Activated CD8-positive, alpha-beta memory T cell treated with anti-CD3 and anti-CD28 coated beads for 24 hours (primary cell): ENCODE measurements around the gene MTRFR.

Experiments
- DNase-seq: peaks from one replicate; pipeline ENCODE4 v3.0.0-alpha.2; 2020

MTRFR gene

DNA sequence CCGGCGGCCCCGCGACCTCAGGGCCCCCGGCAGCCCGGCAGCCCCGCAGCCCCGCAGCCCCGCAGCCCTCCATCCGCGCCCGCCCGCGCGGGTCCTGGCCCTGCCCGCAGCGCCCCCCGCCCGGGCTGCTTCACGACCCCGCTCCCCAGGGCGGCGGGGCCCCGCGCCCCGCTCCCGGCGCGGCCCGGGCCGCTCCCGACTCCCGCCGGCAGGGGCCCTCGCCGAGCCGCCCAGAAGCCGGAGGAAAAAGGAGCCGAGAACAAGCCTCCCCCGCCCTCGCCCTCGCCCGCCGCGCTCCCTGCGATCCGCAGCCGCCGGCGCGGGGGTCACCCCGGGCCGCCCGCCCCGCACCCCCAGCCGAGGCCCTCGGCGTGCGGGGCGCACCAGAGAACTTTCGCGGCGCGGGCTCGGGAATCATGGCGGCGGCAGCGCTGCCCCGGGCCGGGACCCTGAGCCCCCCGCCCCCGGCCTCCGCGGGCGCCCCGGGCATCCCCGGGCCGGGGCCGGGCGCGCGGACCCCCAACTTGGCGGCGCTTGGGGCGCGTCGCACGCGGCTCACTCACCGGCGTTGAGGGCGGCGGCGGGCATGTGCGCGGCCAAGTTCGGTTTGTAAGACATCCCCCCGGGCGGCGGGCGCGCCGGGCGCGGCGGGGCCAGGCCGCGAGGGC, 37.9 kb downstream of the MTRFR start:
- DNase-seq = peak; percentile 87

GRCh38 chr12:123273166-123273565, 39.9 kb downstream of the MTRFR start:
- DNase-seq = no peak

GRCh38 chr12:123278101-123278627, 44.9 kb downstream of the MTRFR start:
- DNase-seq = no peak

- no peak for DNase-seq
Observed at GRCh38 chr12:123280971-123281370, 47.7 kb downstream of the MTRFR start.

DNA sequence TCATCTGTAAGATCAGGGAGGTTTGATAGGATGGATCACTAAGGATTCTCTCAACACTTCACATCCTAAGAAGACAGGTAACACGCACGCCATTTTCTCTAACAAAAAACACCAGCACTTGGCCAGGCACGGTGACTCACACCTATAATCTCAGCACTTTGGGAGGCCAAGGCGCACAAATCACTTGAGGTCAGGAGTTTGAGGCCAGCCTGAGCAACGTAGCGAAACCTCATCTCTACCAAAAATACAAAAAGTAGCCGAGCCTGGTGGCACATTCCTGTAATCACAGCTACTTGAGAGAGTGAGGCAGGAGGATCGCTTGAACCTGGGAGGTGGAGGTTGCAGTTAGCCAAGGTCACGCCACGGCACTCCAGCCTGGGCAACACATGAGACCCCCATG, 48.9 kb downstream of the MTRFR start:
- DNase-seq = no peak

DNA sequence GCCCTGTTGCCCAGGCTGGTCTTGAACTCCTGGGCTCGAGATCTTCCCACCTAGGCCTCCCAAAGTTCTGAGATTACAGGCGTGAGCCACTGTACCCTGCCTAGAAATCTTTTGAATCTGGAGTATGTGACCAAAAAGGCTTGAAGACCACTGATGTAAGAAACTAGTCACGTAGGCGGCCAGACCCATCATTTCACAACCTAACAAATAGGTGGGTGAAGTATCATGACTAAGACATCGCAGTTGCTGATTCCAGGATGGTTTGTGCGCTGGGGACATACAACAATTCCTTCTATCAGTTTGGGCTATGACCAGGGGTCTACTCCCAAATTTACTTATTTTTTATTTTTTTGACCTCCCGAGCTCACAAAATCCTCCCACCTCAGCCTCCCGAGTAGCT, 50.2 kb downstream of the MTRFR start:
- no peak for DNase-seq

DNA sequence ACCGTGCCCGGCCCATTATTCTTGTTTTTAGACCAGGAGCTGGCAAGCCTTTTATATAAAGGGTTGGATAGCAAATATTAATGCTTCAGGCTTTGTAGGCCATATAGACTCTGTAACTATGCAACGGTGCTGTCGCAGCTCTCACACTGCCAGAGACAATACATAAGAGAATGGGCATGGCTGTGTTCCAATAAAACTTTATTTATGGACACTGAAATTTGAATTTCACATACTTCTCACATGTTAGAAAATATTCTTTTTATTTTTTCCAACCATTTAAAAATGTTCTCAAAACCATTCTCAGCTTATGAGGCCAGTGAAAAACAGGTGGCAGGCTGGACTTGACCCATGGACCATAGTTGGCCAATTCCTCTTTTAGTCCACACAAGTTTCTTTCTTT, 51.4 kb downstream of the MTRFR start:
- no peak for DNase-seq

DNA sequence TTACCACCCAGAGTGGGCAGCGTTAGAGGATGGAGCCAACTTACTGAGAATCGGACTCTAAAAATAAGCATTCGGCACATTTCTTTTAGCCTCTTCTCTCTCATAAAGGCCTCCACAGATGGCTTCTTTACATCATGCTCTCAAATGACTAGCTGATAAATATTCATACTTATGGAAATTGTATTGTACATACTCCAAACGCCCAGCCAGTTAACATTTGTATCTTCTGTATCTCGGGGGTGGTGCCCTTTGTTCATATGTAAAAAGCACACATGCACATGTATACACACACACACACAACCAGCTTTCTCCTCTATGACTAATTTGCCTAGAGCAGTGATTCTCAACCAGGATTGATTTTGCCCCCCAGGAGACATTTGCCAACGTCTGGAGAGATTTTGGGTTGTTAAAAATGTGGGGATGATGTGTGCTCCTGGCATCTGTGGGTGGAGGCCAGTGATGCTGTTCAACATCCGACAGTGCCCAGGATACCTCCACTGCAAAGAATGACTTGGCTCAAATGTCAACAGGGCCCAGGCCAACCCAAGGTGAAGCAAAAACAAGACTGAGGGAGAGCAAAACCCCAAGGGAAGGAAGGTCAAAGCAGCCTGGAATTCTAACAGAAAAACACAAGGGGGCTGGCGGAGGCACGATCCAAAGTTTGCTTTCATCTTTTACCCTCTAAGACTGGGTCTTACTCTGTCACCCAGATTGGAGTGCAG, 53.6 kb downstream of the MTRFR start:
- no peak for DNase-seq

- no peak for DNase-seq
Observed at GRCh38 chr12:123288751-123289346, 55.6 kb downstream of the MTRFR start.

GRCh38 chr12:123289911-123290310, 56.7 kb downstream of the MTRFR start:
- DNase-seq = no peak

- DNase-seq = no peak
Observed at GRCh38 chr12:123293178-123293760, 60.0 kb downstream of the MTRFR start.

- no peak for DNase-seq
Observed at GRCh38 chr12:123305136-123305535, 71.9 kb downstream of the MTRFR start.

- DNase-seq = no peak
Observed at GRCh38 chr12:123306200-123306599, 73.0 kb downstream of the MTRFR start.
